HG03354 (cell line): Measurements from ENCODE around the gene PDGFA.

Source experiments
- ATAC-seq: cut with Tn5 transposase; IDR thresholded peaks from one replicate; pipeline ENCODE4 v1.9.1; 2021; ENCODE audit warnings: mild to moderate bottlenecking; ENCODE audit not compliant: unreplicated experiment, poor library complexity, severe bottlenecking

PDGFA gene

GRCh38 chr7:494906-495305 is 24.7 kb downstream of the PDGFA start:
- no peak for ATAC-seq

- ATAC-seq = no peak
Observed at GRCh38 chr7:494259-494687, 25.4 kb downstream of the PDGFA start.

GRCh38 chr7:493661-494251 is 25.9 kb downstream of the PDGFA start:
- ATAC-seq = no peak

- ATAC-seq = no peak
Observed at GRCh38 chr7:492714-493065, 27.0 kb downstream of the PDGFA start.

GRCh38 chr7:491958-492713 is 27.5 kb downstream of the PDGFA start:
- ATAC-seq = no peak

- no peak for ATAC-seq
Observed at GRCh38 chr7:491292-491957, 28.2 kb downstream of the PDGFA start.

- no peak for ATAC-seq
Observed at GRCh38 chr7:490461-491291, 29.0 kb downstream of the PDGFA start.

GRCh38 chr7:489876-490275 is 29.8 kb downstream of the PDGFA start:
- ATAC-seq = no peak

- ATAC-seq = no peak
Observed at GRCh38 chr7:486216-486743, 33.4 kb downstream of the PDGFA start.

GRCh38 chr7:485188-486081 is 34.2 kb downstream of the PDGFA start:
- ATAC-seq = no peak

- no peak for ATAC-seq
Observed at GRCh38 chr7:484356-485101, 35.1 kb downstream of the PDGFA start.

GRCh38 chr7:483656-484355 is 35.8 kb downstream of the PDGFA start:
- no peak for ATAC-seq

GRCh38 chr7:482521-483083 is 37.0 kb downstream of the PDGFA start:
- ATAC-seq = no peak

- ATAC-seq = no peak
Observed at GRCh38 chr7:481219-481930, 38.3 kb downstream of the PDGFA start.

GRCh38 chr7:480531-481218 is 39.0 kb downstream of the PDGFA start:
- no peak for ATAC-seq

GRCh38 chr7:479948-480499 is 39.6 kb downstream of the PDGFA start:
- ATAC-seq = no peak
